Measurements from ENCODE around the gene AP2M1.
"Not testable (repeated sequence)": the region's sequence is repeated elsewhere in the genome, so short reads cannot be mapped to it uniquely, and the experiment has no call there.

AP2M1 gene

DNA sequence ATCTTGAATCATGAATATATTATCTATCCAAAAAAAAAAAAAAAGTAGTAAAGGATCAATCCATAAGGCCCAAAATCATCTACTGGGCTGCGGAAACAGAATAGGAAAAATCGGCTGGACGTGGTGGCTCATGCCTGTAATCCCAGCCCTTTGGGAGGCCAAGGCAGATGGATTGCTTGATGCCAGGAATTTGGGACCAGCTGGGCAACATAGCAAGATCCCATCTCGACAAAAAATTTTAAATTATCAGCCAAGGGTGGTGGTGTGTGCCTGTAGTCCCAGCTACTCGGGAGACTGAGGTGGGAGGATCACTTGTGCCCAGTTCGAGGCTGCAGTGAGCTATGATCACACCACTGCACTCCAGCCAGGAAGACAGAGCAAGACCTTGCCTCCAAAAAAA lies 25.5 kb upstream of the AP2M1 start:
- Mint-ChIP-seq H3K9me3 (no peaks in the 10 kb centered on the region), H3K27me3 (no peaks in the 10 kb centered on the region), H3K4me3 (no peak overlapping the region), H3K36me3 (no peaks in the 10 kb centered on the region), H3K27ac (no peak overlapping the region), H3K4me1 (no peaks in the 10 kb centered on the region)

DNA sequence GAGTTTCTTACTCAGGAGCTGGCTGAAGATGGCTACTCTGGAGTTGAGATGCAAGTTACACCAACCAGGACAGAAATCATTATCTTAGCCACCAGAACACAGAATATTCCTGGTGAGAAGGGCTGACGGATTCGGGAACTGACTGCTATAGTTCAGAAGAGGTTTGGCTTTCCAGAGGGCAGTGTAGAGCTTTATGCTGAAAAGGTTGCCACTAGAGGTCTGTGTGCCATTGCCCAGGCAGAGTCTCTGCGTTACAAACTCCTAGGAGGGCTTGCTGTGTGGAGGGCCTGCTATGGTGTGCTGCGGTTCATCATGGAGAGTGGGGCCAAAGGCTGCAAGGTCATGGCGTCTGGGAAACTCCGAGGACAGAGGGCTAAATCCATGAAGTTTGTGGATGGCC lies 24.9 kb upstream of the AP2M1 start:
- H3K9me3 Mint-ChIP-seq, H3K4me3 Mint-ChIP-seq, H3K4me1 Mint-ChIP-seq: not testable (repeated sequence)

DNA sequence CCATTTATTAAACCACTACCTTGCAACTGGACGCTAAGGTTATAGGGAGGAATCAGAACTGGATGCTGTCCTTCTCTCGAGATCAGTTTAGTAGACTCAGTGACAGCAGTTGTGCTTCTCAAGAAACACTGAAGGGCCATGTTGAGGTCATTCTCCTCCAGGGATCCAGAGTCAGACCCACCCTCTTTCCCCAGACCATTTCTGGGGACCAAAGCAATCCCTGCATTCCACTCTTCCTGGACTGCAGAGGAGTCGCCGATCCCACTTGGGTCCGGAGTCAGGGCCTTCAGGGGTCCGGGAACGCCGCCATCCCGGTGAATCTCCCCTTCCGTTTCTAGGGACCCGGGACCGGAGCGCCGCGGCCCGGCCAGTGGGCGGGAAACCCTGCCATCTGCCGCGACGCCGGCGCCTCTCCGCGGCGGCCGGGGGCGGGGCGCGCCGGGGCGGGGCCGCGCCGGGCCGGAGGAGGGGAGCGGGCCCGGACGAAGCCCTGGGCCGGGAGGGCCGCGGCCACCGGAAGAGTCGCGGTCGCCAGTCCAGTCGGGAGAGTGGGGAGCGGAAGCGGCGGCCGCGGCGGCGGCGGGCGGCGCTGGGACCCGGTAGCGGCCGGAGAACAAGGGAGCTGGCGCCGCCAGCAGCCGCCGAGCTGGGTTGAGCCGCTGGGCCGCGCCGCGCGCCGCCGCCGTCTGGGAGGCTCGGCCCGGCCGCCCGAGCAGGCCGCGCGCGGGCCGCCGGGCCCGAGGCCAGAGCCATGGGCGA lies 19.6 kb upstream of the AP2M1 start, which contains the start of gene DVL3:
DVL3 (plus strand) TSS at position 493 of the 759 bp plus-strand sequence; CDS start at position 752, 259 bp downstream.
- peaks cover 19% of the 10 kb centered on the region for H3K4me1 Mint-ChIP-seq
- peak within 1 kb of the TSS; percentile 95 for H3K27ac Mint-ChIP-seq
- H3K36me3 Mint-ChIP-seq, result no peaks in the 10 kb centered on the region
- H3K27me3 Mint-ChIP-seq, result no peaks in the 10 kb centered on the region
- no peaks in the 10 kb centered on the region for H3K9me3 Mint-ChIP-seq
- peak within 1 kb of the TSS; percentile 97 for H3K4me3 Mint-ChIP-seq

More for the DNA sequence above, 24.9 kb upstream of the AP2M1 start:
- H3K36me3 Mint-ChIP-seq, H3K27me3 Mint-ChIP-seq, H3K27ac Mint-ChIP-seq: not testable (repeated sequence)

DNA sequence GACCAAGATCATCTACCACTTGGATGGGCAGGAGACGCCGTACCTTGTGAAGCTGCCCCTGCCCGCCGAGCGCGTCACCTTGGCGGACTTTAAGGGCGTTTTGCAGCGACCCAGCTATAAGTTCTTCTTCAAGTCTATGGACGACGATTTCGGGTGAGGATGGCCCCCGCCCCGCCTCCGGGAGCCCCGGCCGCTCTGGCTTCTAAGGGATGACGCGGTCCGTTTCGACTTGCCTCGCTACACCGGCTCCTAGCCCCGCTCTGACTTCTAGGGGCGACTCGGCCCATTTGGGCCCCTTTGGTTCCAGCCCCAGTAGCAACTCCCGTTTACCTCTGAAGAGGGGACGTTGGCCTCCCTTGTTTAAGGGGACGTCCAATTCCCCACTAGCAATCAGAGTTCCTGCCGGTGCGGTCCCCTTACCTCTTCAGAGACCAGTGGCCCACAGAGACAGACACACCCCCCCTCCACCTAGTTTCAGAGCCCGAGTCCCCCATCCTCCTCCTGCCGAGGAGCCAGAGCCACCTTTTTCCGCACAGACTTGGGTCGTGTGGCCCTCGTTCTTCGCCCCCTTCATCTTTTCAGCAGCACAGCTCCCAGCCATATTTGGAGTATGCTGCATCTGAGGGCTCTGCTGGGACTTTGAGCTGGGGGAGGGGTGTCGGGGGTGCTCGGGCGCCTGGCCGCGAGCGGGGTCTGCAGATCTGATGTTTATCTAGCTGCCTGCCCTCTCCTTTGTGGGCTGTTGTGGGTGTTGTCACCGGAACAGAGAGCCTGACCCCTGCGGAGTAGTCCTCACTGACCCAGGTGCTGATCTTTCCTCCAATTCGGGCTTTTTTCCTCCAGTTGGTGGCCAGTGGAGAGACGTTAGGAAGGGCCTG lies 18.8 kb upstream of the AP2M1 start:
- no peaks in the 10 kb centered on the region for H3K9me3 Mint-ChIP-seq
- peaks cover 25% of the 10 kb centered on the region for H3K4me1 Mint-ChIP-seq
- no peaks in the 10 kb centered on the region for H3K36me3 Mint-ChIP-seq
- peak overlapping the region; percentile 97 for H3K4me3 Mint-ChIP-seq
- no peaks in the 10 kb centered on the region for H3K27me3 Mint-ChIP-seq
- H3K27ac Mint-ChIP-seq, result peak overlapping the region; percentile 95

GRCh38 chr3:184156522-184156955 lies 18.1 kb upstream of the AP2M1 start:
- Mint-ChIP-seq H3K36me3 (no peaks in the 10 kb centered on the region), H3K27me3 (no peaks in the 10 kb centered on the region), H3K27ac (no peak overlapping the region), H3K4me3 (peak overlapping the region; percentile 97), H3K4me1 (peaks cover 28% of the 10 kb centered on the region), H3K9me3 (no peaks in the 10 kb centered on the region)

- H3K4me3 Mint-ChIP-seq, result peak overlapping the region; percentile 97
- no peaks in the 10 kb centered on the region for H3K27me3 Mint-ChIP-seq
- no peaks in the 10 kb centered on the region for H3K9me3 Mint-ChIP-seq
- H3K27ac Mint-ChIP-seq, result peak overlapping the region; percentile 19
- H3K4me1 Mint-ChIP-seq, result peaks cover 30% of the 10 kb centered on the region
- H3K36me3 Mint-ChIP-seq, result no peaks in the 10 kb centered on the region
These were observed 17.4 kb upstream of the AP2M1 start for GRCh38 chr3:184157206-184157605.

GRCh38 chr3:184158404-184158803 lies 16.3 kb upstream of the AP2M1 start:
- Mint-ChIP-seq H3K27me3 (no peaks in the 10 kb centered on the region), H3K4me3 (no peak overlapping the region), H3K9me3 (no peaks in the 10 kb centered on the region), H3K36me3 (no peaks in the 10 kb centered on the region), H3K27ac (no peak overlapping the region), H3K4me1 (peaks cover 30% of the 10 kb centered on the region)

DNA sequence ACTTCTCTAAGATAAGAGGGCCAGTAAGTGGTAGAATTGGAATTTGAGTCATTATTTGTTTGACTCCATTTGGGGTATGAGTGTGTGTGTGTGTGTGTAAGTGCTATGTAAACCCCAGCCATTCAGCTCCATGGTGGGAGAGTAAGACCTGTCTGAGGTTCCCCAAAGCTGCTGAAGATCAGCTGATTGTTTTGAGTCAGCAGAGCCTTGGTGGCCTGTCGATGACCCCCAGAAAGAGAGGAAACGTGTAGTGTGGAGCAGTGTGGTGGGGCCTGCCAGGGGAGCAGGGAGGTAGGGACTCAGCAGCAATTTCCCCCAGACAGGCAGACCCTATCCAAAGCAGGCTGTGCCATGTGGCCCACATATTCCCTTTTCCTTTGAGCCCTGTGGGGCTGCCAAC lies 14.2 kb upstream of the AP2M1 start:
- H3K27me3 Mint-ChIP-seq, result no peaks in the 10 kb centered on the region
- H3K4me1 Mint-ChIP-seq, result peaks cover 30% of the 10 kb centered on the region
- no peaks in the 10 kb centered on the region for H3K36me3 Mint-ChIP-seq
- no peak overlapping the region for H3K4me3 Mint-ChIP-seq
- H3K27ac Mint-ChIP-seq, result no peak overlapping the region
- H3K9me3 Mint-ChIP-seq, result no peaks in the 10 kb centered on the region

DNA sequence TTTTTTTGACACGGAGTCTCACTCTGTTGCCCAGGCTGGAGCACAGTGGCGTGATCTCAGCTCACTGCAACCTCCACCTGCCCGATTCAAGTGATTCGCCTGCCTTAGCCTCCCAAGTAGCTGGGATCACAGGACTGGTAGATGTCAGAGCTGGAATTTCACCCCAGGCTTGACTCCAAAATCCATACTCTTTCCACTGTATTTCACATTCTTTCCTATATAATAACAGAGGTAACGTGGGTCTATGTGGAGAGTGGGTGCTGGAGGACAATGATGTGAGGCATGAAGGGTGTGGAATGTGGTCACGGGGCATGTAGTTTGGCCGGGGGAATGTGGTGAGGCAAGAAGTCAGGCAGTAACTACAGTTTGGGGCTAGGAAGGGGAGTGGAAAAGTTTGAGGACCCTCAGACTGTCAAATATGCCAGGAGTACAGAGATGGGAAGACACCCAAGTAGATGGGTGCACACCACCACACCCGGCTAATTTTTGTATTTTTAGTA lies 12.0 kb upstream of the AP2M1 start:
- not testable (repeated sequence) for H3K4me3 Mint-ChIP-seq, H3K9me3 Mint-ChIP-seq

DNA sequence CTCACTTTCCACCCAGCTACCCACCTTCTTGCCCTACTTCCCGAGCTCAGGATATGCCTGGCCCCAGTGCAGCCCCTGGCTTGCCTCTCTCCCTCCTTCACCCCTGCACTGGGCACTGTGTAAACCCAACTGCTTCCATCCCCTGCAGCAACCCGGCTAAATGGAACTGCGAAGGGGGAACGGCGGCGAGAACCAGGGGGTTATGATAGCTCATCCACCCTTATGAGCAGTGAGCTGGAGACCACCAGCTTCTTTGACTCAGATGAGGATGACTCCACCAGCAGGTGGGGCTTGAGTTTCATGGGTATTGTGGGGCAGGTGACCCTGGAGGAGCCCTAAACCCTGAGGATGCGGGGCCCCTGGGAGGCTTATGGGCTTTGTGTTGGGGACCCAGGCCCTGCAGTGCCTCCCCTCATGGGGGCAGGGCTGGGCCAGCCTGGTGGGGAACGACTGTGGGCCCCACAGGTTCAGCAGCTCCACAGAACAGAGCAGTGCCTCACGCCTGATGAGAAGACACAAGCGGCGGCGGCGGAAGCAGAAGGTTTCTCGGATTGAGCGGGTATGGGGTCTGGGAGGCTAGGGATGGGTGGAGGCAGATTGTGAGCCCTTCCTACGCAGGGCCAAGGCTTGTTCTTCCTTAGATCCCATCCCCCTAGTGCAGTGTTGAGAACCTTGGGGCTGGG lies 9.9 kb upstream of the AP2M1 start:
- no peak overlapping the region for H3K4me3 Mint-ChIP-seq
- peaks cover 11% of the 10 kb centered on the region for H3K4me1 Mint-ChIP-seq
- no peaks in the 10 kb centered on the region for H3K9me3 Mint-ChIP-seq
- H3K27ac Mint-ChIP-seq, result no peak overlapping the region
- no peaks in the 10 kb centered on the region for H3K36me3 Mint-ChIP-seq
- no peaks in the 10 kb centered on the region for H3K27me3 Mint-ChIP-seq

More for the DNA sequence above, 12.0 kb upstream of the AP2M1 start:
- peaks cover 20% of the 10 kb centered on the region for H3K4me1 Mint-ChIP-seq
- H3K27ac Mint-ChIP-seq, H3K36me3 Mint-ChIP-seq, H3K27me3 Mint-ChIP-seq: not testable (repeated sequence)

DNA sequence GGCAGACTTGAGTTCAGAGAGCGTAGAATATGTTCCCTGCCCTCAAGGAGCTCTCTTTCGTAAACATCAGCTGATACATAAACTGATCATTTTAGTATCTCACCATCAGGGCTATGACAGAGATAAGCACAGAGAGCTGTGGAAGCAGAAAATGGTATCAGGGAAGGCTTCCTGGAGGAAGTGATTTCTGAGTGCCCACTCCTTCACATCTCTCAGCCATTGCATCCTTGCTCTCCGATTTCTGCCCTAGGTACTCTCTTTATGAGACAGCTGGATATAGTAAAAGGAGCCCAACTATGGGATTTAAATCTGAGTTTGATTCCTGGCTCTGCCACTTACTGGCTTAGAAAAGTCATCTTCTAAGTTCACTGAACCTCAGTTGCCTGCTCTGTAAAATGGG lies 9.1 kb upstream of the AP2M1 start:
- Mint-ChIP-seq H3K36me3 (no peaks in the 10 kb centered on the region), H3K4me3 (no peak overlapping the region), H3K4me1 (peaks cover 6% of the 10 kb centered on the region), H3K27me3 (no peaks in the 10 kb centered on the region), H3K9me3 (no peaks in the 10 kb centered on the region), H3K27ac (no peak overlapping the region)

DNA sequence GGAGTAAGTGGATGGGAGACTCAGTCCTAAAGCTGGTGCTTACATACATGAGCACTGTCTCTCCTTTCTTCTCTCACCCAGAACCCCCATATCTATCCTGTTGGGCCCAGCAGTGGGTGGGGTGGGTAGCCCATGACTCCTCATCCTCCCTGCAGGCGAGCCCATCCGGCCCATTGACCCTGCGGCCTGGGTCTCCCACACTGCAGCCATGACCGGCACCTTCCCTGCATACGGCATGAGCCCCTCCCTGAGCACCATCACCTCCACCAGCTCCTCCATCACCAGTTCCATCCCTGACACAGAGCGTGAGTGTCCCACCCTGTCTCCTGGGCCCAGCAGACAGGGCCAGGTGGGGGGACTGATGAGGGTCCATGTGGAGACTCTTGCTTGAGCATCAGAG lies 8.0 kb upstream of the AP2M1 start:
- Mint-ChIP-seq H3K4me1 (peaks cover under 1% of the 10 kb centered on the region), H3K27me3 (no peaks in the 10 kb centered on the region), H3K36me3 (no peaks in the 10 kb centered on the region), H3K9me3 (no peaks in the 10 kb centered on the region), H3K4me3 (no peak overlapping the region), H3K27ac (no peak overlapping the region)

DNA sequence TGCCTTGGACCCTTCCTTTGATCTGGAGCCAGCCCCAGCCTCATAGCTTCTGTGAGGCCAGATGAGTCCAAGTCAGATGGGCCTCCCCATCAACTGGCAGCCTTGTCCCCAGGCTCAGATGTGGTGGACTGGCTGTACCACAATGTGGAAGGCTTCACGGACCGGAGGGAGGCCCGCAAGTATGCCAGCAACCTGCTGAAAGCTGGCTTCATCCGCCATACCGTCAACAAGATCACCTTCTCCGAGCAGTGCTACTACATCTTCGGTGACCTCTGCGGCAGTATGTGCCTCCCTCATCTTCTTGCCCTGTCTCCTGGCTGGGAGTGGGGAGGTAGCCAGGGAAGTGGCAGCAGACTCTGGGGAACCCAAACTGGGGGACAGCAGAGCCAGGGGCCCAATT lies 6.9 kb upstream of the AP2M1 start:
- Mint-ChIP-seq H3K4me3 (no peak overlapping the region), H3K27me3 (no peaks in the 10 kb centered on the region), H3K36me3 (no peaks in the 10 kb centered on the region)

DNA sequence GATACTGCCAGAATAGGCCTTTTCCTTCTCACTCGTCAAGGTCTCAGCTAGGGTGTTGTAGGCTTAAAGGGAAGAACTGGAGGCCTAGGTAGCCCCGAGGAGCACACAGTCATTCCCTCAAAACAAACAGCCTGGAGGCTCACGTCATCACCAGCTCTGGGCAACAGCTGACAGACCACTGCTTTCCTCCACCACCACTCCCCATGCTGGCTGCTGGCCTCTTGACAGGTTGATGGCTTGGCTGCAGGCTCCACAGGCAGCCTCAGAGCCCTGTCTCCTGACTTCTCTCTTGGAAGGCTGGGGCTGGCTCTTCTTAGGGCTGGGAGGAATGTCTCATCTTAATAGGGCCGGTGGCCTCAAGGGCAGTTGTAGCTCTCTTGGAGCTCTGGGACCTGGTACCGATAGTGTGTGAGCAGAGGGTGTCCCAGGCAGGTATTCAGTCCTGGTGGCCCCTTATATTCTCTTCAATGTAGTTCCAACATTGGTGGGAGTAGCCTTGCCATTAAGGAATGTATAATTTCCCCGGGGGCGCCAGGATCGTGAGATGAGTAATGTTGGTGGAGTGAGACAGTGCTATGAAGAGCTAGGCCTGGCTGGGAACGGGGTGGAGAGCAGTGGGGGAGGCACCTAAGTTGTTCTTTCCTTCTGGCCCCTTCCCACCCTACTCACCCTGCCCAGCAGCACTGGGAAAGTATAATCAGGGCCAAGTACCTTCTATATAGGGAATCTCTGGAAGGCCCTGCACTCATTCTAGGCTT lies 6.1 kb upstream of the AP2M1 start:
- Mint-ChIP-seq H3K36me3 (no peaks in the 10 kb centered on the region), H3K9me3 (no peaks in the 10 kb centered on the region), H3K27ac (no peak overlapping the region), H3K27me3 (no peaks in the 10 kb centered on the region), H3K4me1 (no peaks in the 10 kb centered on the region), H3K4me3 (no peak overlapping the region)

More for the DNA sequence above, 6.9 kb upstream of the AP2M1 start:
- Mint-ChIP-seq H3K27ac (no peak overlapping the region), H3K9me3 (no peaks in the 10 kb centered on the region), H3K4me1 (no peaks in the 10 kb centered on the region)
